B cell (primary cell): ENCODE data around the gene UBFD1. TPM values are rescaled to one million over a fixed set of nuclear protein-coding genes. Genes with fewer than 3 reads are reported as not detected.

Experiments used
- ATAC-seq: fragments of 200-7000 bp; cut with Tn5 transposase; one replicate; pipeline ENCODE4 v1.10.0; 2021; ENCODE audit warnings: low read depth, mild to moderate bottlenecking, moderate number of reproducible peaks, moderate library complexity
- CTCF ChIA-PET: fragments of 350-600 bp; sonication (Branson Sonifier 250); formaldehyde crosslinking; loops from one replicate; lab custom pipeline; 2021; ENCODE audit warnings: antibody characterized with exemption, inconsistent platforms; lab: Charles Lee
- POLR2A ChIA-PET: fragments of 350-600 bp; sonication (Branson Sonifier 250); formaldehyde crosslinking; loops from one replicate; lab custom pipeline; 2021; ENCODE audit warnings: antibody characterized with exemption; lab: Charles Lee
- DNase-seq: peaks from one replicate; pipeline ENCODE4 v3.0.0; 2013
- H2AFZ ChIP-seq: 2 replicates; pipeline ENCODE4 v1.6.1; 2012; ENCODE audit warnings: mild to moderate bottlenecking, low read depth, low read length; ENCODE audit not compliant: insufficient read depth, poor library complexity, severe bottlenecking
- H3K27ac ChIP-seq, 2 donors: 1 replicate in 1 of 2; 2 replicates in 1 of 2; pipeline ENCODE4 v1.5.1; 2012 to 2013; ENCODE audit warnings: low read length in 2 of 2, mild to moderate bottlenecking in 2 of 2, moderate library complexity in 1 of 2
- H3K27me3 ChIP-seq, 4 experiments: fragments of 200-600 bp in 1 of 4; sonication (generic) in 1 of 4; replicated peaks in 1 of 4; 1 replicate in 2 of 4; 2 replicates in 2 of 4; pipeline versions ENCODE4 v1.6.1 to v1.7.0; 2013 to 2016; ENCODE audit warnings: low read length in 3 of 4, mild to moderate bottlenecking in 2 of 4, mixed read lengths in 1 of 4, moderate library complexity in 1 of 4; ENCODE audit not compliant: insufficient read depth in 4 of 4, control insufficient read depth in 3 of 4; ENCODE audit errors: control extremely low read depth in 1 of 4
- H3K36me3 ChIP-seq, 2 experiments: replicated peaks in 1 of 2; 1 replicate in 1 of 2; 2 replicates in 1 of 2; pipeline versions ENCODE4 v1.6.1 to v1.7.1; 2013; ENCODE audit warnings: low read length in 1 of 2; ENCODE audit not compliant: insufficient read depth in 2 of 2, control insufficient read depth in 1 of 2; ENCODE audit errors: control extremely low read depth in 1 of 2, extremely low read depth in 1 of 2
- H3K4me1 ChIP-seq, 2 donors: fragments of 200-600 bp in 1 of 2; sonication (generic) in 1 of 2; 1 replicate in 1 of 2; 2 replicates in 1 of 2; pipeline versions ENCODE4 v1.5.1 to v1.6.1; 2013 to 2017; ENCODE audit warnings: low read length in 2 of 2; ENCODE audit not compliant: control insufficient read depth in 2 of 2, insufficient read depth in 2 of 2
- H3K4me2 ChIP-seq: replicated peaks from 2 replicates; pipeline ENCODE3; 2012; ENCODE audit warnings: mild to moderate bottlenecking, low read depth, low read length; ENCODE audit not compliant: poor library complexity, severe bottlenecking
- H3K4me3 ChIP-seq, 5 experiments: fragments of 200-600 bp in 1 of 5; sonication (generic) in 1 of 5; 1 replicate in 3 of 5; 2 replicates in 2 of 5; pipeline versions ENCODE4 v1.5.1 to v1.7.0; 2011 to 2016; ENCODE audit warnings: low read length in 4 of 5, mild to moderate bottlenecking in 4 of 5, low read depth in 2 of 5, control low read depth in 1 of 5, moderate library complexity in 1 of 5; ENCODE audit not compliant: insufficient read depth in 1 of 5; ENCODE audit errors: control extremely low read depth in 1 of 5, extremely low read depth in 1 of 5
- H3K79me2 ChIP-seq: fragments of 200-600 bp; sonication (generic); one replicate; pipeline ENCODE4 v1.6.0; 2016; ENCODE audit warnings: low read length; ENCODE audit not compliant: control insufficient read depth, insufficient read depth
- H3K9ac ChIP-seq: fragments of 200-600 bp; sonication (generic); 2 replicates; pipeline ENCODE4 v1.6.1; 2017; ENCODE audit warnings: mild to moderate bottlenecking, low read length, moderate library complexity
- H3K9me3 ChIP-seq, 3 donors: one replicate each; pipeline versions ENCODE4 v1.6.1 to v1.7.1; 2013; ENCODE audit warnings: low read length in 2 of 3; ENCODE audit not compliant: control insufficient read depth in 2 of 3, insufficient read depth in 1 of 3; ENCODE audit errors: control extremely low read depth in 1 of 3
- H4K20me1 ChIP-seq: 2 replicates; pipeline ENCODE4 v1.6.0; 2012; ENCODE audit warnings: mild to moderate bottlenecking, low read length; ENCODE audit not compliant: insufficient read depth, control insufficient read depth, poor library complexity, severe bottlenecking
- H3K27ac Mint-ChIP-seq: one replicate; pipeline ENCODE4 v1.8.0; 2021; ENCODE audit warnings: mixed read lengths
- H3K27me3 Mint-ChIP-seq: one replicate; pipeline ENCODE4 v1.8.0; 2021; ENCODE audit warnings: mixed read lengths
- H3K4me1 Mint-ChIP-seq: one replicate; pipeline ENCODE4 v1.8.0; 2021; ENCODE audit warnings: mixed read lengths
- H3K4me3 Mint-ChIP-seq: one replicate; pipeline ENCODE4 v1.8.0; 2021; ENCODE audit warnings: mixed read lengths
- H3K9me3 Mint-ChIP-seq: one replicate; pipeline ENCODE4 v1.8.0; 2022; ENCODE audit warnings: mixed read lengths; ENCODE audit not compliant: insufficient read depth
- CTCF ChIP-seq: fragments of 200-600 bp; IDR thresholded peaks from one replicate; pipeline ENCODE4 v1.8.0; 2022; ENCODE audit warnings: antibody characterized with exemption, mild to moderate bottlenecking
- EZH2 ChIP-seq: IDR thresholded peaks from 2 replicates; pipeline ENCODE4 v1.6.1; 2012; ENCODE audit warnings: borderline replicate concordance, low read depth, mild to moderate bottlenecking, moderate library complexity, low read length; ENCODE audit not compliant: insufficient read depth, poor library complexity, severe bottlenecking
- WGBS: methylation state at CpG from one replicate; pipeline ENCODE4 v1.1.5; 2013; ENCODE audit warnings: missing lambda C conversion rate; ENCODE audit not compliant: insufficient coverage; 5-methylcytosine and 5-hydroxymethylcytosine counted together
- intact Hi-C: fragments of 100-400 bp; cut with micrococcal nuclease; formaldehyde crosslinking; loops from one replicate; pipeline ENCODE4 v1.10.0; 2022
- polyA plus RNA-seq: library from polyadenylated mRNA; depleted of rRNA; stranded (reverse); fragments of >200 nt; gene quantifications from 2 replicates; pipeline ENCODE4 v1.2.3, GENCODE V29; 2012
- total RNA-seq, 2 donors: library from RNA; stranded (reverse); fragments of 120-200 nt in 1 of 2; gene quantifications; 1 replicate in 1 of 2; 2 replicates in 1 of 2; pipeline versions ENCODE4 v1.2.3 to v1.2.4, GENCODE V29; 2013 to 2022

Gene UBFD1
- total and polyA plus RNA-seq, 2 donors (not counting 1 experiment from before 2014, with no cell fraction given) = 12.8 to 49.2 TPM

- H3K27ac ChIP-seq = peak overlapping the region in 1 of 2 donors; percentile 33
- POLR2A ChIA-PET = interaction anchor here (0.6 kb wide), 3 partner anchors 19 to 57 kb away, joined by 3 to 5 read pairs (median 3); no protein-coding TSS in a partner anchor
- H3K4me1 Mint-ChIP-seq = peaks cover 55% of the 10 kb centered on the region
Observed at GRCh38 chr16:23514381-23515152, 43.0 kb upstream of the UBFD1 start.

GRCh38 chr16:23515881-23516280 lies 41.6 kb upstream of the UBFD1 start:
- no peak overlapping the region for H3K4me3 Mint-ChIP-seq
- POLR2A ChIA-PET = interaction anchor here (4.7 kb wide), 1 partner anchor 8 kb away, joined by 39 read pairs; no protein-coding TSS in a partner anchor
- CTCF ChIA-PET = interaction anchor here (2.0 kb wide), 1 partner anchor 10 kb away, joined by 8 read pairs; no protein-coding TSS in a partner anchor

More at GRCh38 chr16:23514381-23515152, 43.0 kb upstream of the UBFD1 start:
- Histone ChIP-seq H3K9ac (no peak overlapping the region), H3K4me1 (peaks cover 38 to 49% of the 10 kb centered on the region in 2 donors), H2AFZ (no peak overlapping the region), H4K20me1 (peaks cover 6% of the 10 kb centered on the region), H3K4me3 (no peak overlapping the region), H3K27me3 (no peaks in the 10 kb centered on the region), H3K4me2 (no peak overlapping the region), H3K36me3 (no peaks in the 10 kb centered on the region), H3K9me3 (no peaks in the 10 kb centered on the region), H3K79me2 (peaks cover 26% of the 10 kb centered on the region)
- no peaks in the 10 kb centered on the region for H3K27me3 Mint-ChIP-seq
- CTCF ChIA-PET = interaction anchor here (0.6 kb wide), 1 partner anchor 1384 kb away, joined by 3 read pairs; no protein-coding TSS in a partner anchor
- ATAC-seq = no peak
- intact Hi-C loops = no loop called here
- peak overlapping the region; percentile 41 for H3K4me3 Mint-ChIP-seq
- WGBS = 33% methylated on average over 2 of the region's 7 CpGs
- no peaks in the 10 kb centered on the region for H3K9me3 Mint-ChIP-seq
- TF ChIP-seq EZH2 = no peak
- peak overlapping the region; percentile 89 for H3K27ac Mint-ChIP-seq
- DNase-seq = no peak

More at GRCh38 chr16:23515881-23516280, 41.6 kb upstream of the UBFD1 start:
- Histone ChIP-seq H4K20me1 (no peaks in the 10 kb centered on the region), H2AFZ (no peak overlapping the region), H3K9me3 (no peaks in the 10 kb centered on the region), H3K79me2 (peaks cover 22% of the 10 kb centered on the region), H3K27ac (peak overlapping the region; percentile 70 to 74), H3K9ac (no peak overlapping the region), H3K4me1 (peaks cover 51 to 59% of the 10 kb centered on the region in 2 donors), H3K4me3 (no peak overlapping the region), H3K4me2 (no peak overlapping the region), H3K36me3 (no peaks in the 10 kb centered on the region), H3K27me3 (no peaks in the 10 kb centered on the region)
- peak overlapping the region; percentile 76 for H3K27ac Mint-ChIP-seq
- no peaks in the 10 kb centered on the region for H3K27me3 Mint-ChIP-seq
- 95% methylated on average over 3 of the region's 5 CpGs for WGBS
- TF ChIP-seq EZH2 (no peak), CTCF (no peak)
- no peak for DNase-seq
- H3K4me1 Mint-ChIP-seq = peaks cover 63% of the 10 kb centered on the region
- no peaks in the 10 kb centered on the region for H3K9me3 Mint-ChIP-seq
- ATAC-seq = no peak
- intact Hi-C loops = loop anchor here (1.0 kb wide), 1 partner anchor 10 kb away; no protein-coding TSS in a partner anchor
